ENCODE results near the gene RBP3.

Gene RBP3

DNA sequence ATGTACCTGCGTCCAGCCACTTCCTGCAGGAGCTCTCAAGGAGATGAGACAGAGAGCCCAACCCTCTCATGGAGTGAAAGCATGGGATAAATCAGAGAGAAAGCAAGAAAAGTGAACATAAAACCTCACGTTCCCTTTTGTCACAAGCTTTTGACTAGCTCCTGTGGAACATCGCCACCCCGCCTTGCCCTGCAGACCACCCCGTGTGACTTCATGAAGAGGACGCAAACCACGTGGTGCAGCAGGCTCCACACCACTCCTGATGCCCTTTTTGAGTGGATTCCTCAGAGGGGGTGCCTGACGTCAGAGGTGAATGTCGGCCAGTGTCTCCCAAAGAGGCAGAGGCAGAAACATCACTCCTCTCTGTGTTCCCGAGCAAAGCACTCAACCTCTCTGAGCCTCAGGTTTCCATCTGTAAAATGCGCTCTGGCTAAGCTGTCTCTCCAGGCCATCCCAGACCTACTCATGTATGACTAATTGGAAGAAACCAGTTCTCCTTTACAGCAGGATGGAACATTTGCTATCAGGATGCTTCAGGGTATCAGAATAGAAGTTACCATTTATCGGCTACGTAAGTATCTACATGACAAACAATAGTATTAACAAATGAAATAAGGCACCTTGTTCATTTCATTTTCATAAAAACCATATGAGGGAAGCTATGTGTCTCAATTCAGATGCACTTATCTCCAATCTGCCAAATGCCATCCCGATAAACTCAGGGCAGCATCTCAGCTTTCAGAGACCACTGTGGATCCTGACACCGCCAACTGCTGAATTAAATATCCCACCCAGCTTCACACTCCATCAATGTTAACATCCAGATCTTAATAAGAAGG, 30.7 kb downstream of the RBP3 start:
- Histone ChIP-seq H4K8ac (ENCODE audit: low read depth, low read length) (no peak overlapping the region), H3K27me3 (ENCODE audit: control insufficient read depth in 3 of 3, insufficient read depth in 3 of 3, low read depth in 1 of 3, low read length in 3 of 3) (peaks cover 0 to 26% (median 9%) of the 10 kb centered on the region in 3 experiments), H3K9me3 (replicated peaks in 1 of 2; ENCODE audit: control insufficient read depth in 2 of 2, insufficient read depth in 1 of 2, low read depth in 1 of 2, low read length in 2 of 2) (no peaks in the 10 kb centered on the region), H3K23ac (ENCODE audit: low read depth, low read length, poor library complexity) (no peak overlapping the region), H2BK5ac (ENCODE audit: low read length) (no peak overlapping the region), H2AFZ (ENCODE audit: low read length) (no peak overlapping the region), H2BK12ac (ENCODE audit: low read length) (no peak overlapping the region), H3K18ac (ENCODE audit: low read length) (no peak overlapping the region), H3K4me3 (ENCODE audit: low read length in 2 of 2) (no peak overlapping the region), H3K14ac (ENCODE audit: low read length) (no peak overlapping the region), H3K4me1 (ENCODE audit: control insufficient read depth in 2 of 2, insufficient read depth in 1 of 2, low read depth in 1 of 2, low read length in 2 of 2) (peaks cover 0 to 2% of the 10 kb centered on the region in 2 donors), H2BK120ac (ENCODE audit: low read depth, low read length) (no peak overlapping the region), H3K79me1 (ENCODE audit: low read depth, low read length) (no peaks in the 10 kb centered on the region), H3K27ac (replicated peaks; ENCODE audit: low read length) (no peak overlapping the region), H3K9ac (ENCODE audit: low read depth, low read length, poor library complexity) (no peak overlapping the region), H3K4ac (ENCODE audit: low read length) (no peak overlapping the region), H4K91ac (ENCODE audit: low read depth, low read length, poor library complexity) (no peak overlapping the region), H3K4me2 (ENCODE audit: insufficient read depth, low read length, poor library complexity, severe bottlenecking) (no peak overlapping the region), H3K36me3 (replicated peaks in 1 of 2; ENCODE audit: control insufficient read depth in 2 of 2, insufficient read depth in 2 of 2, low read length in 2 of 2) (no peaks in the 10 kb centered on the region), H2AK5ac (ENCODE audit: low read depth, low read length) (no peak overlapping the region), H2BK15ac (ENCODE audit: low read length) (no peak overlapping the region)
- WGBS, 2 donors (ENCODE audit: extremely low coverage in 2 of 2, insufficient read length in 2 of 2, insufficient replicate concordance in 1 of 2) = no CpG with 5 or more reads among the region's 15 CpGs
- no peak for DNase-seq (ENCODE audit: low spot score)

DNA sequence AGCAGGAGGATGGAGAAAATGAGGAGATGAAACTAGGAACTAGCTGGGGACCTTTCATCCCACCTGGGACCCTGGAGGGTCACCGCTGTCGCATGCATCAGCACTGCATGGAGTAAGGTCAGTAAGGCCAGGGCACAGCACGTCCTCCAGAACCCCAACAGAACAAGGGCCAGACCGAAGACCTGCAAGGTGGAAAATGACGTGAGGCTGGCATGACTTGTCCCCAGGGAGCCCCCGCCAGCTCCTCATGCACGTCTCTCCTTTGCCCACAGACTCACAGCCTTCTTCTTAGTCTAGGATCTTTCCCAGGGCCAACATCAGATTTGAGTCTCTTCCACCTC, 31.3 kb downstream of the RBP3 start:
- no peak overlapping the region for H3K14ac ChIP-seq (ENCODE audit: low read length)
- H2BK15ac ChIP-seq (ENCODE audit: low read length) = no peak overlapping the region
- no peaks in the 10 kb centered on the region for H3K36me3 ChIP-seq (replicated peaks in 1 of 2; ENCODE audit: control insufficient read depth in 2 of 2, insufficient read depth in 2 of 2, low read length in 2 of 2)
- no peak overlapping the region for H3K9ac ChIP-seq (ENCODE audit: low read depth, low read length, poor library complexity)
- DNase-seq (ENCODE audit: low spot score) = no peak
- no peak overlapping the region for H3K4me3 ChIP-seq (ENCODE audit: low read length in 2 of 2)
- H2BK12ac ChIP-seq (ENCODE audit: low read length) = no peak overlapping the region
- no peak overlapping the region for H2AFZ ChIP-seq (ENCODE audit: low read length)
- no peak overlapping the region for H4K91ac ChIP-seq (ENCODE audit: low read depth, low read length, poor library complexity)
- H3K79me1 ChIP-seq (ENCODE audit: low read depth, low read length) = no peaks in the 10 kb centered on the region
- no peaks in the 10 kb centered on the region for H3K9me3 ChIP-seq (replicated peaks in 1 of 2; ENCODE audit: control insufficient read depth in 2 of 2, insufficient read depth in 1 of 2, low read depth in 1 of 2, low read length in 2 of 2)
- H3K4ac ChIP-seq (ENCODE audit: low read length) = no peak overlapping the region
- no peak overlapping the region for H2BK120ac ChIP-seq (ENCODE audit: low read depth, low read length)
- no peak overlapping the region for H3K18ac ChIP-seq (ENCODE audit: low read length)
- H3K23ac ChIP-seq (ENCODE audit: low read depth, low read length, poor library complexity) = no peak overlapping the region
- H4K8ac ChIP-seq (ENCODE audit: low read depth, low read length) = no peak overlapping the region
- peaks cover 0 to 29% (median 12%) of the 10 kb centered on the region in 3 experiments for H3K27me3 ChIP-seq (ENCODE audit: control insufficient read depth in 3 of 3, insufficient read depth in 3 of 3, low read depth in 1 of 3, low read length in 3 of 3)
- no peak overlapping the region for H3K4me2 ChIP-seq (ENCODE audit: insufficient read depth, low read length, poor library complexity, severe bottlenecking)
- peaks cover 0 to 3% of the 10 kb centered on the region in 2 donors for H3K4me1 ChIP-seq (ENCODE audit: control insufficient read depth in 2 of 2, insufficient read depth in 1 of 2, low read depth in 1 of 2, low read length in 2 of 2)
- whole genome bisulfite sequencing, 2 donors (ENCODE audit: extremely low coverage in 2 of 2, insufficient read length in 2 of 2, insufficient replicate concordance in 1 of 2) = no CpG with 5 or more reads among the region's 7 CpGs
- H3K27ac ChIP-seq (replicated peaks; ENCODE audit: low read length) = no peak overlapping the region
- no peak overlapping the region for H2BK5ac ChIP-seq (ENCODE audit: low read length)
- no peak overlapping the region for H2AK5ac ChIP-seq (ENCODE audit: low read depth, low read length)

DNA sequence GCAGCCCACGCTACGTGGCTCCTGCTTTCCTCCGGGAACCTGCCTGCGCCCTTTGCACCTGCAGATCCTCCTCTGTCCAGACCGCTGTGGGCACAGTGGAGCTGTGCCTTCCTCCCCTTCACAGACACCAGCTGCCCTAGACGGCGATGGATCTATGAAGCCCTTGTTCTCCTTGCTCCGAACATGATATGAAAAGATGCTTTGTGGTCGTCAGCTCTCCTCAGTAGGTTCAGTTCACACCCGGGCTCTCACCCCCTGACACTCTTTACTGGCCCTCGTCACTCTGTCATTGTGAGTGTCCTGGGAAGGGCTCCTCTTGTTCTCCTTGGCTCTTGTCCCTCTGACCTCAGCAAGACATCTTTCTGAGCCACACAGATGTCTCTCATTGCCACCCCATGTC, 31.7 kb downstream of the RBP3 start:
- no peak overlapping the region for H2AFZ ChIP-seq (ENCODE audit: low read length)
- no peak overlapping the region for H3K14ac ChIP-seq (ENCODE audit: low read length)
- no CpG with 5 or more reads among the region's 11 CpGs for WGBS, 2 donors (ENCODE audit: extremely low coverage in 2 of 2, insufficient read length in 2 of 2, insufficient replicate concordance in 1 of 2)
- H2AK5ac ChIP-seq (ENCODE audit: low read depth, low read length) = peak overlapping the region; percentile 26
- H3K36me3 ChIP-seq (replicated peaks in 1 of 2; ENCODE audit: control insufficient read depth in 2 of 2, insufficient read depth in 2 of 2, low read length in 2 of 2) = no peaks in the 10 kb centered on the region
- H3K18ac ChIP-seq (ENCODE audit: low read length) = no peak overlapping the region
- H4K8ac ChIP-seq (ENCODE audit: low read depth, low read length) = no peak overlapping the region
- H3K9ac ChIP-seq (ENCODE audit: low read depth, low read length, poor library complexity) = no peak overlapping the region
- no peaks in the 10 kb centered on the region for H3K9me3 ChIP-seq (replicated peaks in 1 of 2; ENCODE audit: control insufficient read depth in 2 of 2, insufficient read depth in 1 of 2, low read depth in 1 of 2, low read length in 2 of 2)
- H3K23ac ChIP-seq (ENCODE audit: low read depth, low read length, poor library complexity) = peak overlapping the region; percentile 61
- no peak overlapping the region for H2BK15ac ChIP-seq (ENCODE audit: low read length)
- H3K4ac ChIP-seq (ENCODE audit: low read length) = no peak overlapping the region
- no peak for DNase-seq (ENCODE audit: low spot score)
- H3K4me1 ChIP-seq (ENCODE audit: control insufficient read depth in 2 of 2, insufficient read depth in 1 of 2, low read depth in 1 of 2, low read length in 2 of 2) = peaks cover 0 to 3% of the 10 kb centered on the region in 2 donors
- peaks cover 0 to 32% (median 14%) of the 10 kb centered on the region in 3 experiments for H3K27me3 ChIP-seq (ENCODE audit: control insufficient read depth in 3 of 3, insufficient read depth in 3 of 3, low read depth in 1 of 3, low read length in 3 of 3)
- no peak overlapping the region for H2BK5ac ChIP-seq (ENCODE audit: low read length)
- H3K27ac ChIP-seq (replicated peaks; ENCODE audit: low read length) = no peak overlapping the region
- H2BK12ac ChIP-seq (ENCODE audit: low read length) = no peak overlapping the region
- H3K79me1 ChIP-seq (ENCODE audit: low read depth, low read length) = no peaks in the 10 kb centered on the region
- no peak overlapping the region for H4K91ac ChIP-seq (ENCODE audit: low read depth, low read length, poor library complexity)
- no peak overlapping the region for H3K4me2 ChIP-seq (ENCODE audit: insufficient read depth, low read length, poor library complexity, severe bottlenecking)
- no peak overlapping the region for H2BK120ac ChIP-seq (ENCODE audit: low read depth, low read length)
- H3K4me3 ChIP-seq (ENCODE audit: low read length in 2 of 2) = no peak overlapping the region

GRCh38 chr10:47380341-47381102, 32.4 kb downstream of the RBP3 start:
- no peak for DNase-seq (ENCODE audit: low spot score)
- H3K9me3 ChIP-seq (replicated peaks in 1 of 2; ENCODE audit: control insufficient read depth in 2 of 2, insufficient read depth in 1 of 2, low read depth in 1 of 2, low read length in 2 of 2) = no peaks in the 10 kb centered on the region
- H2BK120ac ChIP-seq (ENCODE audit: low read depth, low read length) = no peak overlapping the region
- no peak overlapping the region for H2AFZ ChIP-seq (ENCODE audit: low read length)
- peaks cover 0 to 38% (median 17%) of the 10 kb centered on the region in 3 experiments for H3K27me3 ChIP-seq (ENCODE audit: control insufficient read depth in 3 of 3, insufficient read depth in 3 of 3, low read depth in 1 of 3, low read length in 3 of 3)
- no peaks in the 10 kb centered on the region for H3K79me1 ChIP-seq (ENCODE audit: low read depth, low read length)
- no peak overlapping the region for H3K9ac ChIP-seq (ENCODE audit: low read depth, low read length, poor library complexity)
- H2AK5ac ChIP-seq (ENCODE audit: low read depth, low read length) = no peak overlapping the region
- no CpG with 5 or more reads among the region's 8 CpGs for WGBS, 2 donors (ENCODE audit: extremely low coverage in 2 of 2, insufficient read length in 2 of 2, insufficient replicate concordance in 1 of 2)
- H3K36me3 ChIP-seq (replicated peaks in 1 of 2; ENCODE audit: control insufficient read depth in 2 of 2, insufficient read depth in 2 of 2, low read length in 2 of 2) = no peaks in the 10 kb centered on the region
- H3K4me3 ChIP-seq (ENCODE audit: low read length in 2 of 2) = no peak overlapping the region
- H3K23ac ChIP-seq (ENCODE audit: low read depth, low read length, poor library complexity) = no peak overlapping the region
- H2BK5ac ChIP-seq (ENCODE audit: low read length) = no peak overlapping the region
- no peak overlapping the region for H4K91ac ChIP-seq (ENCODE audit: low read depth, low read length, poor library complexity)
- no peak overlapping the region for H3K4ac ChIP-seq (ENCODE audit: low read length)
- H3K4me1 ChIP-seq (ENCODE audit: control insufficient read depth in 2 of 2, insufficient read depth in 1 of 2, low read depth in 1 of 2, low read length in 2 of 2) = peaks cover 0 to 3% of the 10 kb centered on the region in 2 donors
- no peak overlapping the region for H3K14ac ChIP-seq (ENCODE audit: low read length)
- no peak overlapping the region for H3K18ac ChIP-seq (ENCODE audit: low read length)
- H3K27ac ChIP-seq (replicated peaks; ENCODE audit: low read length) = no peak overlapping the region
- no peak overlapping the region for H3K4me2 ChIP-seq (ENCODE audit: insufficient read depth, low read length, poor library complexity, severe bottlenecking)
- no peak overlapping the region for H2BK15ac ChIP-seq (ENCODE audit: low read length)
- no peak overlapping the region for H4K8ac ChIP-seq (ENCODE audit: low read depth, low read length)
- H2BK12ac ChIP-seq (ENCODE audit: low read length) = no peak overlapping the region
